Hepatocyte (in vitro differentiated cells): Measurements from ENCODE around the gene ABCC9.

Experiments used
- EZH2phosphoT487 ChIP-seq: fragments of 200-600 bp; sonication (generic); IDR thresholded peaks from one replicate; pipeline ENCODE4 v1.6.1; 2018; ENCODE audit warnings: antibody characterized with exemption, mild to moderate bottlenecking, low read depth, moderate library complexity; ENCODE audit not compliant: unreplicated experiment, severe bottlenecking
- TF ChIP-seq, protein P1 (sequence below): fragments of 200-600 bp; sonication (generic); IDR thresholded peaks from 2 replicates; pipeline ENCODE4 v1.5.1; 2016; ENCODE audit warnings: antibody characterized with exemption, mild to moderate bottlenecking; ENCODE audit not compliant: poor library complexity

DNA sequence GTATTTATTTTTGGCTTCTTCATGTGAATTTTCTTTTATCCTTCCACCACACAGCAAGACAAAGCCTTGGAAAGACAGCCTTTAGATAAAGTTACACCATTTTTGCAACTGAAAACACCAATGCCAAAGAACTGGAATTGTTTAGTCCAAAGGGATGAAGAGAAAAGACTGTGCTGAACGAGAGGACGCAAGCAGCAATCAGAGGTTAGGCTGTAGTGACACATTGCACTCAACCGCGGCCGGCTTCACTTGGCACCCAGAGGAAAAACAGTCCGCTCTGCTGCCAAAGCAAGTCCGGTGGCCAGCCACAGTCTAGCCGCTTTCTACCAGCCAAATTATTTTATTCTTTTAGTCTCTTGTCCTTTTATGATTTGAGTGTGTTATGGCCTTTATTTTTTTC is 117.6 kb downstream of the ABCC9 start:
- TF ChIP-seq, protein P1, sequence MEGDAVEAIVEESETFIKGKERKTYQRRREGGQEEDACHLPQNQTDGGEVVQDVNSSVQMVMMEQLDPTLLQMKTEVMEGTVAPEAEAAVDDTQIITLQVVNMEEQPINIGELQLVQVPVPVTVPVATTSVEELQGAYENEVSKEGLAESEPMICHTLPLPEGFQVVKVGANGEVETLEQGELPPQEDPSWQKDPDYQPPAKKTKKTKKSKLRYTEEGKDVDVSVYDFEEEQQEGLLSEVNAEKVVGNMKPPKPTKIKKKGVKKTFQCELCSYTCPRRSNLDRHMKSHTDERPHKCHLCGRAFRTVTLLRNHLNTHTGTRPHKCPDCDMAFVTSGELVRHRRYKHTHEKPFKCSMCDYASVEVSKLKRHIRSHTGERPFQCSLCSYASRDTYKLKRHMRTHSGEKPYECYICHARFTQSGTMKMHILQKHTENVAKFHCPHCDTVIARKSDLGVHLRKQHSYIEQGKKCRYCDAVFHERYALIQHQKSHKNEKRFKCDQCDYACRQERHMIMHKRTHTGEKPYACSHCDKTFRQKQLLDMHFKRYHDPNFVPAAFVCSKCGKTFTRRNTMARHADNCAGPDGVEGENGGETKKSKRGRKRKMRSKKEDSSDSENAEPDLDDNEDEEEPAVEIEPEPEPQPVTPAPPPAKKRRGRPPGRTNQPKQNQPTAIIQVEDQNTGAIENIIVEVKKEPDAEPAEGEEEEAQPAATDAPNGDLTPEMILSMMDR: no peak
- TF ChIP-seq EZH2phosphoT487: no peak
